Endothelial cell of umbilical vein (primary cell): Measurements from ENCODE around the gene DIAPH1. TPM values are rescaled to one million over a fixed set of nuclear protein-coding genes. Genes with fewer than 3 reads are reported as not detected.
A peak's percentile ranks its signal among the peaks of the same experiment; 100 is the strongest.

ENCODE experiments used
- Bru-seq: library from RNA; stranded (reverse); fragments of 400-500 nt; gene quantifications from one replicate; lab custom pipeline; 2021; lab: Mats Ljungman, UMichigan
- BruChase-seq, 2 experiments: library from RNA; stranded (reverse); fragments of 400-500 nt; gene quantifications; one replicate each; lab custom pipeline; 2021; lab: Mats Ljungman, UMichigan
- BruUV-seq: library from RNA; stranded (reverse); fragments of 400-500 nt; replicated peaks from 2 replicates; lab custom pipeline; 2021; lab: Mats Ljungman, UMichigan
- CTCF ChIA-PET: fragments of 300-600, 350-600 bp; sonication (Branson Sonifier 250); formaldehyde crosslinking; loops from one replicate; lab custom pipeline; 2021; ENCODE audit warnings: antibody characterized with exemption, inconsistent platforms; lab: Charles Lee
- POLR2A ChIA-PET: fragments of 300-600, 350-600 bp; sonication (Branson Sonifier 250); formaldehyde crosslinking; loops from one replicate; lab custom pipeline; 2021; ENCODE audit warnings: antibody characterized with exemption, inconsistent platforms; lab: Charles Lee
- DNase-seq: peaks from one replicate; pipeline ENCODE4 v3.0.0-alpha.2; 2011; ENCODE audit warnings: low read depth, low spot score
- FAIRE-seq: peaks from 2 replicates; lab custom pipeline; 2011; peaks lifted over from hg19 to GRCh38; lab: Jason Lieb, UNC
- H2AFZ ChIP-seq: 2 replicates; pipeline ENCODE4 v1.6.0; 2012; ENCODE audit warnings: low read depth, low read length, control low read depth, inconsistent platforms
- H3K27ac ChIP-seq: 2 replicates; pipeline ENCODE4 v1.5.1; 2011; ENCODE audit warnings: low read depth, mild to moderate bottlenecking, control low read depth, low read length, moderate library complexity; ENCODE audit not compliant: insufficient read depth
- H3K27me3 ChIP-seq, 2 experiments: 2 replicates each; pipeline versions ENCODE4 v1.6.0 to v1.6.1; 2011; ENCODE audit warnings: low read length in 2 of 2, mixed read lengths in 1 of 2; ENCODE audit not compliant: control insufficient read depth in 2 of 2, insufficient read depth in 2 of 2
- H3K36me3 ChIP-seq, 2 experiments: 2 replicates in 1 of 2; 3 replicates in 1 of 2; pipeline ENCODE4 v1.5.1; 2011; ENCODE audit warnings: low read length in 2 of 2, mild to moderate bottlenecking in 1 of 2, moderate library complexity in 1 of 2; ENCODE audit not compliant: control insufficient read depth in 2 of 2, insufficient read depth in 2 of 2; ENCODE audit errors: extremely low read depth in 1 of 2
- H3K4me1 ChIP-seq: 3 replicates; pipeline ENCODE4 v1.5.1; 2011; ENCODE audit warnings: mild to moderate bottlenecking, low read length; ENCODE audit not compliant: control insufficient read depth, insufficient read depth; ENCODE audit errors: extremely low read depth
- H3K4me2 ChIP-seq: 2 replicates; pipeline ENCODE4 v1.6.1; 2011; ENCODE audit warnings: low read length, control low read depth, mixed read lengths; ENCODE audit not compliant: insufficient read depth
- H3K4me3 ChIP-seq, 3 experiments: fragments of 200-600 bp in 1 of 3; sonication (generic), shearing (Covaris generic) in 1 of 3; replicated peaks in 1 of 3; 2 replicates each; pipeline ENCODE4 v1.5.1; 2011 to 2016; ENCODE audit warnings: control low read depth in 3 of 3, low read length in 3 of 3, mild to moderate bottlenecking in 2 of 3, inconsistent platforms in 1 of 3, low read depth in 1 of 3, moderate library complexity in 1 of 3; ENCODE audit not compliant: insufficient read depth in 1 of 3
- H3K79me2 ChIP-seq: 2 replicates; pipeline ENCODE4 v1.6.0; 2012; ENCODE audit warnings: low read length, inconsistent platforms; ENCODE audit not compliant: control insufficient read depth, insufficient read depth
- H3K9ac ChIP-seq: replicated peaks from 2 replicates; pipeline ENCODE3; 2011; ENCODE audit warnings: low read length, control low read depth; ENCODE audit not compliant: insufficient read depth; ENCODE audit errors: extremely low read depth
- H3K9me1 ChIP-seq: replicated peaks from 3 replicates; pipeline ENCODE4 v1.6.0; 2011; ENCODE audit warnings: mild to moderate bottlenecking, low read length; ENCODE audit not compliant: control insufficient read depth, insufficient read depth; ENCODE audit errors: extremely low read depth
- H3K9me3 ChIP-seq: replicated peaks from 2 replicates; pipeline ENCODE4 v1.5.1; 2012; ENCODE audit warnings: low read length, inconsistent platforms; ENCODE audit not compliant: control insufficient read depth, insufficient read depth
- H4K20me1 ChIP-seq: replicated peaks from 2 replicates; pipeline ENCODE3; 2011; ENCODE audit warnings: mild to moderate bottlenecking, low read length; ENCODE audit not compliant: control insufficient read depth, insufficient read depth; ENCODE audit errors: extremely low read depth
- EZH2 ChIP-seq: IDR thresholded peaks from 2 replicates; pipeline ENCODE4 v1.6.1; 2012; ENCODE audit warnings: borderline replicate concordance, low read depth, mild to moderate bottlenecking, moderate library complexity, low read length, inconsistent platforms; ENCODE audit not compliant: severe bottlenecking
- FOS ChIP-seq: IDR thresholded peaks from 2 replicates; pipeline ENCODE4 v1.6.1; 2011; ENCODE audit warnings: mild to moderate bottlenecking, low read length, moderate library complexity, borderline replicate concordance; ENCODE audit not compliant: insufficient read depth
- GATA2 ChIP-seq: IDR thresholded peaks from 2 replicates; pipeline ENCODE4 v1.7.0; 2011; ENCODE audit warnings: low read depth, mild to moderate bottlenecking, moderate library complexity, mixed read lengths, low read length; ENCODE audit not compliant: insufficient read length, insufficient read depth
- JUN ChIP-seq: IDR thresholded peaks from 2 replicates; pipeline ENCODE4 v1.6.1; 2011; ENCODE audit warnings: borderline replicate concordance, low read depth; ENCODE audit not compliant: insufficient read length, insufficient read depth
- MYC ChIP-seq: IDR thresholded peaks from one replicate; pipeline ENCODE4 v1.6.1; 2011; ENCODE audit warnings: mild to moderate bottlenecking, low read depth, low read length
- POLR2A ChIP-seq: IDR thresholded peaks from 2 replicates; pipeline ENCODE4 v1.6.1; 2012; ENCODE audit warnings: low read depth, mild to moderate bottlenecking, control low read depth, low read length
- POLR2AphosphoS5 ChIP-seq: IDR thresholded peaks from 2 replicates; pipeline ENCODE4 v1.6.1; 2012; ENCODE audit warnings: low read depth, mild to moderate bottlenecking, control low read depth, low read length, moderate library complexity; ENCODE audit not compliant: insufficient read depth
- dilution Hi-C: fragments of 300-500 bp; cut with MboI; formaldehyde crosslinking; loops from one replicate; pipeline ENCODE4 v1.15.0; 2019; ENCODE audit warnings: low sequenced_read_pairs; ENCODE audit not compliant: extremely low pct_ligation_motif_present
- intact Hi-C: fragments of 100-400 bp; cut with micrococcal nuclease; formaldehyde crosslinking; loops from one replicate; pipeline ENCODE4 v1.10.0; 2022
- long read RNA-seq: library from polyadenylated mRNA; stranded (forward); transcript quantifications from one replicate; pipeline ENCODE4 v2.0.0, GENCODE V29; 2021
- polyA minus RNA-seq, 3 experiments: library from RNA; depleted of rRNA, polyadenylated mRNA; stranded (reverse); fragments of >200 nt; gene quantifications; 1 replicate in 1 of 3; 2 replicates in 2 of 3; pipeline ENCODE4 v1.2.3, GENCODE V29; 2011
- polyA plus RNA-seq, 4 experiments: library from polyadenylated mRNA; depleted of rRNA in 3 of 4; stranded (reverse) in 3 of 4; unstranded in 1 of 4; fragments of >200 nt; gene quantifications; 2 replicates each; pipeline versions ENCODE4 v1.2.1 to v1.2.3, GENCODE V29; 2011 to 2012; ENCODE audit warnings: missing spikeins in 1 of 4
- total RNA-seq: library from RNA; stranded (reverse); gene quantifications from 2 replicates; pipeline ENCODE4 v1.2.3, GENCODE V29; 2021
- TF ChIP-seq, protein P1 (sequence below), 2 donors: IDR thresholded peaks; 1 replicate in 1 of 2; 2 replicates in 1 of 2; pipeline ENCODE4 v1.5.1; 2011; ENCODE audit warnings: low read length in 2 of 2, mild to moderate bottlenecking in 2 of 2, moderate library complexity in 2 of 2, control low read depth in 1 of 2, inconsistent platforms in 1 of 2, low read depth in 1 of 2; ENCODE audit not compliant: insufficient read depth in 1 of 2; ENCODE audit errors: extremely low read depth in 1 of 2
- TF ChIP-seq, protein P2 (sequence below): IDR thresholded peaks from 2 replicates; pipeline ENCODE4 v1.6.1; 2011; ENCODE audit not compliant: insufficient read depth, insufficient read length

The DIAPH1 gene
- total RNA-seq (103 and 105 TPM in 2 replicates), polyA plus RNA-seq (59.2 and 68.6 TPM in 2 replicates), polyA minus RNA-seq (135 and 141 TPM in 2 replicates), Bru-seq, nascent RNA (percentile 88 among the genes with signal in this experiment), BruChase-seq, experiment 1, labeled RNA remaining after a 6-hour chase (percentile 91 among the genes with signal in this experiment), BruChase-seq, experiment 2, labeled RNA remaining after a 2-hour chase (percentile 86 among the genes with signal in this experiment)
- polyA plus RNA-seq (2011; cell fraction: cytosol; rRNA removed): 51.6 and 54.4 TPM in 2 replicates
- polyA plus RNA-seq (2011; cell fraction: nucleus; rRNA removed): 167 and 183 TPM in 2 replicates
- polyA plus RNA-seq (2012): 65.8 and 74.9 TPM in 2 replicates
- polyA minus RNA-seq (2011; cell fraction: cytosol; rRNA and poly(A)+ RNA removed): 79.2 TPM
- 114 and 132 TPM in 2 replicates for polyA minus RNA-seq (2011; cell fraction: nucleus; rRNA and poly(A)+ RNA removed)
- long read RNA-seq, partial matches to known transcripts: 20 of 66 reads
- long read RNA-seq, other reads (novel, unspliced or antisense): 44 of 66 reads

- no peak for TF ChIP-seq GATA2
- peak; percentile 77 for TF ChIP-seq POLR2A
- TF ChIP-seq, protein P1, sequence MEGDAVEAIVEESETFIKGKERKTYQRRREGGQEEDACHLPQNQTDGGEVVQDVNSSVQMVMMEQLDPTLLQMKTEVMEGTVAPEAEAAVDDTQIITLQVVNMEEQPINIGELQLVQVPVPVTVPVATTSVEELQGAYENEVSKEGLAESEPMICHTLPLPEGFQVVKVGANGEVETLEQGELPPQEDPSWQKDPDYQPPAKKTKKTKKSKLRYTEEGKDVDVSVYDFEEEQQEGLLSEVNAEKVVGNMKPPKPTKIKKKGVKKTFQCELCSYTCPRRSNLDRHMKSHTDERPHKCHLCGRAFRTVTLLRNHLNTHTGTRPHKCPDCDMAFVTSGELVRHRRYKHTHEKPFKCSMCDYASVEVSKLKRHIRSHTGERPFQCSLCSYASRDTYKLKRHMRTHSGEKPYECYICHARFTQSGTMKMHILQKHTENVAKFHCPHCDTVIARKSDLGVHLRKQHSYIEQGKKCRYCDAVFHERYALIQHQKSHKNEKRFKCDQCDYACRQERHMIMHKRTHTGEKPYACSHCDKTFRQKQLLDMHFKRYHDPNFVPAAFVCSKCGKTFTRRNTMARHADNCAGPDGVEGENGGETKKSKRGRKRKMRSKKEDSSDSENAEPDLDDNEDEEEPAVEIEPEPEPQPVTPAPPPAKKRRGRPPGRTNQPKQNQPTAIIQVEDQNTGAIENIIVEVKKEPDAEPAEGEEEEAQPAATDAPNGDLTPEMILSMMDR (IDR thresholded peaks at IDR 0.05; ENCODE audit: extremely low read depth in 1 of 2, insufficient read depth in 1 of 2, low read depth in 1 of 2, low read length in 2 of 2): peak; percentile 98 to 99
- TF ChIP-seq MYC: peak; percentile 68
- TF ChIP-seq, protein P2, sequence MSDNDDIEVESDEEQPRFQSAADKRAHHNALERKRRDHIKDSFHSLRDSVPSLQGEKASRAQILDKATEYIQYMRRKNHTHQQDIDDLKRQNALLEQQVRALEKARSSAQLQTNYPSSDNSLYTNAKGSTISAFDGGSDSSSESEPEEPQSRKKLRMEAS: peak; percentile 90
- TF ChIP-seq JUN: no peak
- TF ChIP-seq EZH2: no peak
- TF ChIP-seq FOS: peak; percentile 17
- peak; percentile 91 for TF ChIP-seq POLR2AphosphoS5
- DNase-seq (peak; percentile 95), FAIRE-seq (peak; percentile 74)
- H3K9ac ChIP-seq: peak within 1 kb of the TSS; percentile 67
- peaks cover 3 to 14% of the 10 kb centered on the region in 2 experiments for H3K36me3 ChIP-seq
- no peaks in the 10 kb centered on the region for H3K9me3 ChIP-seq
- BruUV-seq: no TSS peak
- H3K79me2 ChIP-seq: peaks cover 27% of the 10 kb centered on the region
- ChIA-PET CTCF (interaction anchor here (0.5 to 8.5 kb wide), 25 partner anchors 10 to 966 kb away, joined by 3 to 1019 read pairs (median 4); partner anchors contain the start of genes ARAP3, FCHSD1, HDAC3 and PCDHGA11), POLR2A (interaction anchor here (0.6 to 2.7 kb wide), 6 partner anchors 15 to 1244 kb away, joined by 3 to 18 read pairs (median 6); partner anchors contain the start of genes HDAC3 and RELL2)
- dilution Hi-C loops (no loop called here), intact Hi-C loops (loop anchor here (1.0 kb wide), 4 partner anchors 14 to 202 kb away; partner anchors contain the start of genes HDAC3, PCDHGB7 and RELL2)
- peak within 1 kb of the TSS; percentile 90 for H3K4me2 ChIP-seq
- H3K4me1 ChIP-seq: peaks cover 18% of the 10 kb centered on the region
- H3K27ac ChIP-seq: peak within 1 kb of the TSS; percentile 22
- H4K20me1 ChIP-seq: peaks cover 3% of the 10 kb centered on the region
- peak within 1 kb of the TSS; percentile 45 for H2AFZ ChIP-seq
- no peaks in the 10 kb centered on the region for H3K9me1 ChIP-seq
- H3K4me3 ChIP-seq: peak within 1 kb of the TSS; percentile 77 to 84 (median 80)
- H3K27me3 ChIP-seq: no peaks in the 10 kb centered on the region
Observed at GRCh38 chr5:141618804-141619554, at the start of gene DIAPH1. Gene DIAPH1, minus strand, starts transcription at chr5:141619000. Its CDS starts 86 bp downstream, at chr5:141618914.
